GDM1 (cell line): Measurements from ENCODE around the gene GOLGA6L7.
"Not testable (repeated sequence)": the region's sequence is repeated elsewhere in the genome, so short reads cannot be mapped to it uniquely, and the experiment has no call there.

Experiments
- DNase-seq: peaks from one replicate; lab custom pipeline; 2025; lab: John Stamatoyannopoulos, UW

The GOLGA6L7 gene, protein sequence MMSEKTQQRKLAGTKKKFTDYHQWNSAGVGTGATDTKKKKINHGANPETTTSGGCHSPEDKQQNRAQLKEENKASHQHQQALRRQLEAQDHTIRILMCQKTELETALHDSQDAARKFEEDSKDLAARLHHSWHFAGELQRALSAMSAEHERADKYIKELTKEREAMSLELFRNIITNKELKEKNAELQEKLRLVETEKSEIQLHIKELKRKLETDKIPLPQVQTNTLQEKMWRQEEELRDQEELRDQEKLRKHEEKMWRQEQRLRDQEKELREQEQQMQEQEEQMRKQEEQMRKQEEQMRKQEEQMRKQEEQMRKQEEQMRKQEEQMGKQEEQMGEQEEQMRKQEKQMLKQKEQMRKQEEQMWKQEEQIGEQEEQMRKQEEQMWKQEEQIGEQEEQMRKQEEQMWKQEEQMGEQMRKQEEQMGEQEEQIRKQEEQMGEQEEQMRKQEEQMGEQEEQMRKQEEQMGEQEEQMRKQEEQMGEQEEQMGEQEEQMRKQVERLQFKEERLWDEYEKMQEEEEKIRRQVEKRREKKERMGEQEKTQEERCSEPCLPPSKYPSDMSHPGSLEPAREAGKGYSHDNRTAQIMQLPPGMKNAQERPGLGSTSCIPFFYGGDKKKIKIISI

DNA sequence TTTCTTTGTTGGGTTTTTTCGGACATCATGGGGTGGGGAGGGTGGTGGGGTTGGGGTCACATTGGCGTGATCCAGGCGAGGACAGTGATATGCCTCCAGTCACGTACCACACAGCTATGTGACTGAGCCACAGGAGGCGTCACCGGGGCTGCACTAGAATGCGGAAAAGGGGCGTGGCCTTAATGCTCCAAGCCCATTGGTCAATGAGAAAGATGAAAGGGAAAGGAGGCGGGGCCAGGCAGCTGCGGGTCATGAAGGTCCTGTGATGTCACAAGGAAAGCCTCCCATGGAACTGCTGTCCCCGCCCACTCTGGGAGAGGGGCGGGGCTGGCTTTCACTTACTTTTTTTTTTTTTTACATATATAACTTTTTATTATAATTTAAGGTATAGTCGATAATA is at the start of gene GOLGA6L7:
Gene GOLGA6L7 (minus strand): TSS at position 124 of the 400 bp plus-strand sequence. CDS start 95 bp downstream, at position 29.
- not testable (repeated sequence) for DNase-seq

DNA sequence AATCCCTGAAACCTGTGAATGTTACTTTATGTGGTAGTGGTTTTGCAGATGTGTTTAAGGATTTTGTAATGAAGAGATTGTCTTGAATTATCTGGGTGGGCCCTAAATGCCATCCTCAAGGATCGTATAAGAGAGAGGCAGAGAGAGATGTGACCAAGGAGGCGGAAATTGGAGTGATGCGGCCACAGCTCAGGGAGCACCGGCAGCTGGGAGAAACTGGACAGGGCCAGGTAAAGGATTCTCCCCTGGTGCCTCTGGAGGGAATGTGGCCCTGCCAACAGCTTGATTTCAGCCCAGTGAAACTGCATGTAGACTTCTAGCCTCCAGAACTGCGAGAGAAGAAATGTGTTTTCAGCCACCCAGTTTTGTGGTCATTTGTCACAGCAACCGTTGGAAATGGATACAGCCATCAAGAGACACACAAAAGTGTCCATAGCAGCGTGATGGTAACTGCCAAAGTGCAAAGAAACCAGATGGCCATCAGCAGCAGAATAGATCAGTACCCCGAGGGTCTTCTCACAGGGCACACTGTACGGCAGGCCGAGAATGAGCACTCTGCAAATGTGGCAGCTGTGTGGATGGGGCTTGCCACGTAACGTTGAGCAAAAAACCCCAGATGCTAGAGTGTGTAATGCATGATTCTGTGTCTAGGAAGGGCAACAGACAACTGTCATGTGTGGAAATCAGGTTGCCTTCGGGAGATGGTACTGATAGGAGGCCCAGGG is 49.6 kb upstream of the GOLGA6L7 start:
- DNase-seq: no peak

DNA sequence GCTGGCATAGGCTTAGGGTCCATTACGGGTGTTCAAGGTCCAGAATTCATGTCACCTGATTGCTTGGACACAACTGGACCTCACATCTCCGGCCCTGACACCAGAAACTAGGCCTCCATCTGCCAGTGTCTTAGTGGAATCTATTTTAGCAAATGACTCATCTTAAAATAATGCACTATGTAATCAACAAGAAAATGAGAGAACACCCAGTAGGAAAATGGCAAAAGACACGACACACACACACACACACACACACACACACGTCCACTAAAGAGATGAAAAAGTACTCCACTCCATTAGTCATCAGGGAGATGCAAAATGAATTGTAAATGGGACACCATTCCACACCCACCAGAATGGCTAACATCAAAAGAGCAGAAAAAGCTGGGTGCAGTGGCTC is 48.5 kb upstream of the GOLGA6L7 start:
- no peak for DNase-seq

DNA sequence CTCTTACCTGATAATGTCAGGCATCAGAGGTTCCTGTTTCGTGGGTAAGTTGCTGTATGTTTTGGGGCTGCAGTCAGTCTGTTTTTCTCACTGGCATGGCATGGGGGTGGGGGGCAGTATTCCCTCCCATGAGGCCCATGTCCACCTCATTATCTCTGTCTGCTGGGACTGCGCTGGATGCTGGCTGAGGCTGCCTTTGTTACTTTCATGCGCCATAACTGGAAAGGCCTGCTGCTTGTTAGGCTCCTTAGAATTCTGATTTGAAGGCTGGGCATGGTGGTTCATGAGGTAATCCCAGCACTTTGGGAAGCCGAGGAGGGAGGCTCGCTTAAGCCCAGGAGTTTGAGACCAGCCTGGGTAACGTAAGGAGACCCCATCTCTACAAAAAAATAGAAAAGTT is 47.1 kb upstream of the GOLGA6L7 start:
- no peak for DNase-seq

DNA sequence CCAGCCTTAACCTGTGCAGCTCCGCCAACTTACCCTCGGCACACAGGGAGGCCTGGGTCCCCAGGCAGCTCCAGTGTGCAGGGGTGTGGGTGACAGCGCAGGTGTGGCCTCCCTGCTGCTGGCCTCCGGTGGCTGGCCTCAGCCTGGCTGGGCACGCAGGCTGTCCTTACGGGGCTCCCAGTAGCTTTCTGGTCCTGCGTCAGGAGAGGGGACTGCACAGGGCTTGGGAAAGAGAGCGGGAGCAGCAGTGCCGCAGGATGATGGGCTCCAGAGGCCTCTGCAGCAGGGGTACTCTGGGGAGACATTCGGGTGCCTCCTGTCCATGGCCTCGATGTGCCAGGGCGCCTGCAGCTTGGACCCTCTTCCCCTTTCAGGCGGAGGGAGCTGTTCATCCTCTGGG is 46.7 kb upstream of the GOLGA6L7 start:
- no peak for DNase-seq

DNA sequence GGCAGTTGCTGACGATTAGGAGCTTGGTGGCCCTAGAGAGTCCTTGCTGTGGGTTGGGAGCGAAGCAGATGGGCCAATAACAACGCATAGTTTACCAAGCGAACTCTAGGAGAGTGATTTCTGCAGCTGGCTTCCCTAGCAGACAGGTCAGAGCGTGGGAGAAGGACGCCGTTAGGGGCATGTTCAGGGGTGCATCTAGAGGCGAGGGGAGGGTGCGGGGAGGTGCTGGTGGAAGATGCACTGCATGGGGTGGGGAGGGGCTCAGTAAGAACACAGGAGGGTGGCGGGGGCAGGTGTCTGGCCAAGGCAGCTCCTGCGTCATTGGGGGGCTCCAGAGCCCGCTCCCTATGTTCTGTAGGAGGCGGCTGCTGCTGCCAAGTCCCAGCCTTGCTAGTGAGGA is 46.2 kb upstream of the GOLGA6L7 start:
- no peak for DNase-seq

DNA sequence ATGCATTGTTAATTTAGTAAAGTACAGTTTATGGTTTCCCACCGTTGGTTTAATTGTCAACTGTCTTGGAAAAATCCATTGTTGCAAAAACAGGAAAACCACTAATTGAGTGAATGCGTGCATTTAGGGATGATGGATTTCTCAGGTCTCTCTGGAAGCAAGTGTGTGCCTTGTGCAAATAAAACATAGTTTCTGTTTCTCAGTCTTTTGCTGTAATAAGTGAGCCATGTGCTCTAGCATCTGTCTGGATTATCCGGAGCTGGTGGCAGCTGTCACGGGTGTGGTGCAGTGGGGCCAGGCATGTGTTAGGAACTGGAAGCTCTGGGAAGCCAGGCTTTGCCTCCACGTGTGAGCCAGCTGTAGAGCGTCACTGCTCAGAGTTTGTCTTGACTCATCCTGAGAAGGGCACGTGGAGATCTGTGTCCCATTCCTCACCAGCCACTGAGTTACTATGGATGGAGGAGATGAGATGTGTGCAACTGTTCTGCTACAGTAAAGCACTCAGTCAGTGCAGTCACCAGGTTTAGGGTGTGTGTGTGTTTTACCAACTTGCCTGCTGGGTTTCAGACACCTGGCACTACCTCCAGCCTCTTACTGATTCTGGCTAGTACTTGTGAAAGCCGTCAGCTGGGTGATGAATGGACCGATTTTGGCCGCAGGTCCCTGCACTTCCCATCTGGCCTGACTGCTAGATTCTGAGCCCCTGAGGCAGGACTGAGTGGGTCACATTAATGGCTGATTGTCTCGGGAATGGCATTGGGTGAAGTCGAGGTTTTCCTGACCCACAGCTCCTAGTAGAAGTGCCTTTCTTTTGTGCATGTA is 44.6 kb upstream of the GOLGA6L7 start:
- no peak for DNase-seq

DNA sequence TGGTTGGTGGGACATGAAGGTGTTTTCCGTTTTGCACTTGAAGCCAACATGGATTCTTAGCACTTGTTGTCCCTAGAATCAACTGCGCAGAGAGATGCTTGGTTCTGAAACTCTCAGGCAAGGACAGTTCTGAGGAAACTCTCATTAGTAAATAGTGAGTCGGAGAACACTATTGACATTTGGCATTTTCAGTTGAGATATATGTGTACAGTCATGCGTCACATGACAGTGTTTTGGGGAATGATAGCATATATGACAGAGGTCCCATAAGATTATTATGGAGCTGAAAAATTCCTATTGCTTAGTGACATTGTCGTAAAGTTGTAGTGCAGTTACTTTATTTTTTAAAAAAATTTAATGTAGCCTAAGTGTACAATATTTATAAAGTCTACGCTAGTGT is 43.1 kb upstream of the GOLGA6L7 start:
- no peak for DNase-seq

DNA sequence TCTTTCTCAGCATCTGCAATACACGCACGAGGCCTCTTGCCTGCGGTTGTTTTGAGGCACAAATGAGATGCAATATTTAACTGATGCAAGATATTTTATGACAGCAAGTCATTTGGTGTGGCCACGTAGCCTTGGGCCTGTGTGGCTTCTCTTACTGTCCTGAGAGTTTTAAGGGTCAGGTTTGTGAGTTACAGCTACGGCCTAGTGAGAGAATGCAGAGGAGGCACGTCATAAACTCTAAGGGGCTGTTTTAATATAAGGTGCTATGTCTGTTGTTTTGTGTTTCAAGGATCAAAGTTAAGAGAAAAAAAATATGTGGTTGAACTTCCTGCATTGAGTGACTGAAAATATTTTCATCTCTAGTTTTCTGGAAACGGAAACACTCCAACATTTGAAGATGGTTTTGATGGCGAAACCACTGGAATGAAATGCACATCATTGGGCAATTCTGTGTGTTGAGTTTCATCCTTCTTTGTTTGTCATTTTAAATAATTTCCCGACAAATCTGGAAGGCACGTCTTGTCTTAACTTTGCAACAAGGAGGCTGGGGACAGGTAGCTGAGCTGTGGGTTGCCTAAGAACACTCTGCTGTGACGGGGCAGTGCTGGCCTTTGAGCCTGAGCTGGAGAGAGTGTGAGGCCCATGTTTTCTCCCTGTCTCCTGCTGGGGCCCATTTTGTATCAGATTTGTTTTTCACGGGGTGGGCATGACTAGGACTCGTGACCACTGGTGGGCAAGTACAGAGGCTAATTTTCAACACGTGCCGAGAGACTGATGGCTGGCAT is 42.5 kb upstream of the GOLGA6L7 start:
- no peak for DNase-seq

DNA sequence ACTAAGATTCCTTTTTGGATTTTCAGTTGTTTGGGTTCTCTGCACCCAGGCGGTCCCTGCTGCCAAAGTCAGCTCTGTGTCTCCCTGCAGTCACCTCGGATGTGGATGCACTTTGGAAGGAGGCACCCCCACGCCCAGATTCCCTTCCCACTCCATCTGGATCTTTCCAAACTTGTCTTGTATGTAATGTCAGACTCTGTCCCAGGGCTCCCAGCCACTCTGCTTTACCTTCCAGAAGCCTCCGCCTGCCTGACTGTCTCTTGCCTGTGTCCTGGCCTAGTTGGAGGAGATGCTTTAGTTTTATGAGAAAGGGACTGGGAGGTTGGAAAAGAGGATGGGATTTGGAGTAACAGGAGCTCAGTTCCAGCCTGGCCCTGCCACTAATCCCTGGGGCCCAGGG is 41.8 kb upstream of the GOLGA6L7 start:
- DNase-seq: not testable (repeated sequence)

DNA sequence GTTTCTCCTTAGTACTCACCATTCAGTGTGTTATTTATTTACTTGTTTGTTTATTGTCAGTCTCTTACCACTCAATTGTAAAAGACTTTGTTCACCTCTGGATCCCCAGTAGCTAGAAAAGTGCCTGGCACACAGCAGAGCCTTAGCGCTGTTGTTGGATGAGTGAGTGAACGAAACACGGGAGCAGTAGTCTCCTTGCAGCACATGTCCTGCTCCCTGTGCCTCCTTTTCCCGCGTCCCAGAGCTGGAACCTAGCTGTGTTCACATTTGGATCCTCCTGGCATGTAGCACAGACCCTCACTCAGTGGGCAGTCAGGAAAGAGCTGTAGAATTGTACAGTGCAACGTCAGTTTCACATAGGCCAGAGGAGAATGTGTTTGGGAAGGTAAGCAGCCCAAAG is 41.4 kb upstream of the GOLGA6L7 start:
- not testable (repeated sequence) for DNase-seq

DNA sequence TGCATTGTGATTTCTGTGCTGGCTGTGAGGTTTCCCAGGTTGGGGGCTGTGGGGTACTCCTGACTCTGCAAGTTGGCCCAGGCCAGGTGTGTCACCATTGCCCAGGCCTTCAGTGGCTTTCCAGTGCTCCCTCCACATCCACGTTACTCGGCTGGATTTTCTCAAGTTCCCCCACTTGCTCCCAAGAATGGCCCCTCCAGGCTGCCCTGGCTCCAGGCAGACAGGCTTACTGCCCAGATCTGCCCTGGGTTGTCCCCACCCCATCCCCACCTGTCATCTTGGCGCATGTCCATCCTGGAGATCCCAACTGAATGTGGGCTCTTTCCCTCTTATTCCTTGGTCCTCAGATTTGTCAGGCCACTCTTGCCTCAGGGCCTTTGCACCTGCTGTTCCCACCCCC is 40.9 kb upstream of the GOLGA6L7 start:
- no peak for DNase-seq

DNA sequence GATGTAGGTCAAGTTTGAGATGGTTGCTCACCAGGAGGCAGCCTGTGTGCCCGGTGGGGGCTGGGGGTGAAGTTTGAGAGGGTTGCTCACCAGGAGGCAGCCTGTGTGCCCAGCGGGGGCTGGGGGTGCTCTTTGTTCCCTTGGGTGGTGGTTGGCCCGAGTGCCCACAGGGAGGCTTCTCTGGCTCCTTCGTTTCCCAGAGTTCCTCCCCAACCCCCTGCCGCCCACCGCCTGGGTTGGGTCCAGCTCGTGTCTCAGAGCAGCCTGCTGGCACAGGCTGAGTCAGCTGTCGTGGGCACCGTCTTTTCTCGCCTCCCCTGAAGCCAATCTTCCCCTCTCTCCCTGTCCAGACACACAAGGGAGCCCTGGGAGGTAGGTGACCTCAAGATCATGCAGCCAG is 40.5 kb upstream of the GOLGA6L7 start:
- no peak for DNase-seq

DNA sequence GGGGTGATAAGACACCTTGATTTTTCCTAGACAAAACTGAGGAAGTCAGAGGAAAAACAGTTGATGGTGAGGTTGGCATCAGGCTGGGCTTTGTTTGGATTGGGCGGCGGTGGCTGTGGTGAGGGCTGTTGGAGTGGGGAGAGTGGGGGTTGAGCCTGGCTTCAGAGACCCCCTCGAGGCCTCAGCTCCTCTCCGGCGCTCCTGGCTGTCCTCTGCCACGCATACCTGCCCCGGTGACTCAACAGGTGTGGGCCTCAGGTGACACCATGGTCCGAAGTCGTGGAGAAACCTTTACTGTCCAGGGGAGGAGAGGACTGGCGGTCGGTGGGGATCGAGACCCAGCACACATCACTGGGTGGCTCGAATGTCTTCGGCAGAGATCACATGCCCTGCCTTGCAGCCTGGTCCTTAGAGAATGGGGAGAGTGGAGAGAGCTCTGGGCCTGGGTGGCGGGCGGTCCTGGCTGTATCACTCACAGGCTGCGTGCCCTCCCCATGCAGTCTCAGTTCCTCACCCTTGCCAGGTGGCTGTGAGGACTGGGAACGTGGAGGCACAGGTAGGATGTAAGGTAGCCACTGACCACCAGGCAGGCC is 40.0 kb upstream of the GOLGA6L7 start:
- no peak for DNase-seq

DNA sequence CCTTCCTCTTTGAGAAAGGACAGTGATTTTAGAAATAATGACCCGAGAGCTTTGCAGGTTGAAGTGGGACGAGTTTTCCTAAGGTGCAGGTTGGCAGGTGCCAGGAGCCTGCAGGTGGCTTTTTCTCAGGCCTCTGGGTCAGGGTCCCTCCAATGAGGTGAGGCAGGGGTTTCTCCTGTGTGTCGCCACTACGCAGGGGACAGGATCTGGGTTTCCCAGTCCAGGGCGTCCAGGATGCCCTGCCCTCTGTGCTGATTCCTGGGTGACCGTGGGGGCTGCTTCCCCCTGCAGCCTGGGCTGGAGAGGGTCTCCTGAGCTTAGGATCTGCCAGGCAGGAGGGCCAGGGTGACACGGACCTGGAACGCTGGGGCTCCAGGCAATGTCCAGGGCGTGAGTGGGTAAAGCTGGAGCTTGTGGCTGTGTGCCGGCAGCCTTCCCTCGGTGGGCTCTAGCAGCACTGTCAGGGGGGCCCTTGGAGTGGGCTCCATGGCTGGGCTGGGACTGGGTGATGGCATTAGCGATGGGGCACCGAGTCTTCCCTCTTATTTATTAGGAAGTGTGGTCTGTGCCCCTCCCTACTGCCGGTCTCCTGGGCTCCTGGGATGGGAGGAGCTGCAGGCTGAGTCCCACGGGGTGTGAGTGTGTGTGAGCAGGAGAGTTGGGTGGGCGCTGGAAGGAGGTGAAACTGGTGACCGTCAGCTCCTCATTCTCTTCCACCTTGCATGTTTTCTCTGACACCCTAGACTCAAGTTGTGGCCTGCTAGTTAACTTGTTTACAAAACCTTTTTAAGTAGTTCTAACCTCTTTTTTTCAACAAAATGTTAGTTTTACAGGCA is 39.1 kb upstream of the GOLGA6L7 start:
- DNase-seq: no peak

DNA sequence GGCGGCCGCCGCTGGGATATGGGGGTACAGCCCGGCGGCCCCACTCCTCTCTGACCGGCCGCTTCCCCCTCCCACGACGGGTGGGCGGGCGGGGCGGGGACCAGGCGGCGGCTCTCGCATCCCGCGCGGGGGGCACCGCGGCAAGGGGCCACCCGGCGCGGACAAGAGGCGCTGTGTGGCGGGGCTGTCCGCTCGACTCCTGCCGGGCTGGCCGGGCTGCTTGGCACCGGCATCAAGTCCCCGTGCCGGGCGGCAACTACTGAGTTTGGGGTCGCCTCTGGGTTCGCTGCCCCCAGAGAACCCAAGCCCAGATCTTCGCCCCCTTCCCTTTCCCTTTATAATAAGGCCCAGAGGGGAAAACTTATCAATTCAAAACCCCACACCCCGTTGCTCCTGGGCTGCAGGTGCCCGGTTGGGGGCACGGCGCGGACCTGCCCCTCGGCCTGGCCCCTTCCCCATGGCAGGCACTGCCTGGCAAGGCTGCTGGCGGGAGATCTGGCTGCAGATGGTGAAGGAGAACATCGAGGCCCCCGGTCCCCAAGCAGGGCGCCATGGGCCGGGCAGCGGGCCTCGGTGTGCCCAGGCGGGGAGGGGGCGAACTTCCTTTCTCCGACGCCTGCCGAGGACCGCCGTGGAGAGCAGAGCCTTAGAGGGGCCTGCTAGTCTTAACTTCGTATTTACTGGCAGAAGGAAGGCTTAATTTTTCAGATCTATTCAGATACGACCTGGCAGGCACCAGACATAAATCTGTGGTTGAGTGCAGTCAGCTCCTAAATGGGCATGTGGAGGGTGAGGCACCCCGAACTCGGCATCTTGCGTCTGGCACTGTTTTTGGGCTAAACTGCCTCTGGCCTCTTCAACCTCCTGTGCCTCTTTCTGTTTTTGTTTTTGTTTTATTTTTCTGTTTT is 38.2 kb upstream of the GOLGA6L7 start:
- DNase-seq: no peak

DNA sequence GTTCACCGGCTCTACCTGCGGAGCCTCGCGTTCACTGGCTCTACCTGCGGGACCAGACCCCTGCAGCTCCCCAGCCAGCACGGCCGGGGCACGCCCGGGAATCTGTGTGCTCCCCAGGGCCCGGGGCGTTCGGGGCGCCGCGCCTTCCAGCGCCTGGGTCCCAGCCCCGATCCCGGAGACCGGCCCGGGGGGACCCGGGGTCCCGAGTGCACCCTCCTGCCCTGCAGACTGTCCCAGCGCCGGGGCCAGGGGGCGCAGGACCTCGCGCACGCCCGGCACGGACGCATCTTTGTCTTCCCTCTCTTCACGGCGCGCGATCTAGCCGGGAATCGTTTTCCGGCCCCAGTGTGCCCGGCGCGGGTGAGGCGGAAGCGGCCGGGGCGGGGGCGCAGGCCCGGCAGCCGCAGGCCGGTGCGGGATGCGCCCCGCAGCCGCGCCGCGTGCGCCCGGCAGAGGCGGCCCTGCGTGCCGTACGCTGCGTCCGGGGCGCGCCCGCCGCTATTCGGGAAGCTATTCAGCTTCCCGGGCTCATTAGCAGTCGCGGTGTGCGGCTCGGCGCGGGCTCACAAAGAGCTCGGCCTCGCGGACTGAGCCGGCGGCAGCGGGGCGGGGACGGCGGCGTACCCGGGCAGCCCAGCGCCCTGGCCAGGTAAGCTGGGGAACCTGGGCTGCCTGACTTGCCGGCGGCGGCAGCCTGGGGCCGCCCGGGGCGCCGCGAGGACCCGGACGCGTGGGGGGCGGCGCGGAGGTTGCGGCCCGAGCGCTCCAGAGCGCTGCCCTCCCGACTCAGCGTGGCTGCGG is 37.4 kb upstream of the GOLGA6L7 start, which contains the start of gene APBA2:
Gene APBA2 (plus strand): TSS at position 345 of the 801 bp plus-strand sequence. CDS start 167,911 bp downstream, outside the sequence.
- no peak for DNase-seq

DNA sequence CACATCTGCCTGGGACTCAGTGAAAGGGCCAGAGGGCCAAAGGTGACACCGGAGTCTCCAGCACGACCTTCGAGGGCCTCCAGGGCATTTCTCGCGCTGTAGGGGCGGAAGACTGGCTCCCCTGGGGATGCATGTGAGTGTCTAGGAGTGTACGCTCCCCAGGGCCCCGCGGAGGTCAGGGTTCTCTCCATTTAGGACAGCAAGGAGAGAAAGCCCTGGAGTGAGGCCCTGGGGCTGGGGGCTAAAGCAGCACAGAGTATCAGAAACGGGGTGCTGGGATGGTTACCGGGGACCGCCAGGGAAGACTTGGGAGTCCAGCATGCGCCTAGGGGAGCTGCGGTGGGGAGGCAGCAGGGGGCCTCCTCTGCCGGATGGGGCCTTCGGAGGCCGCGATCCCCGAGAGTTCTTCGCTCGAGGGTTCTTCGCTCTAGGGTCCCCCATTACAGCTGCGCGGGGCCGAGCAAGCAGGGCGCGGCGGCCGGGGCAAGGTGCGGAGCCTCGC is 36.7 kb upstream of the GOLGA6L7 start:
- no peak for DNase-seq
